HG02840 (cell line): ENCODE measurements around the gene ADGRL2.
"Not testable (repeated sequence)": the region's sequence is repeated elsewhere in the genome, so short reads cannot be mapped to it uniquely, and the experiment has no call there.

Experiments used
- ATAC-seq: cut with Tn5 transposase; IDR thresholded peaks from one replicate; pipeline ENCODE4 v1.9.1; 2021; ENCODE audit warnings: mild to moderate bottlenecking, moderate library complexity, moderate number of reproducible peaks; ENCODE audit not compliant: unreplicated experiment, low FRiP score

The ADGRL2 gene

DNA sequence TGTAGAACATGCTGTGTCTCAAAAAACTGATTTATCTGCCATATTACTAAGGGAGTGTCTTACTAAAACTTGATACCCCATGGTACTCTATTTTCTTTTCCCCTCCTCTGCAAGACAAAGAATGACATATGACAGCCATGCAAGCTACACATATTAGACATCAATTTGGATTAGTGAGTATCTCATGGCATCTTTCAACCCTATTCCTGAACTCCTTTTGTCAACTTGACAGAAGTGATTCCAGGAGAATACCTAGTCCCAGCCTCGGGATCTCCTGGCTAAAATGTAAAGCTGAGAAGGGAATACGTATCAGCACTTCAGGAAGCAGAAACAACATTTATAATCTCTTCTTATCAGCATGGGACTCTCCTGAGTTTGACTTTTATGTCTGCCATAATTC is 43.7 kb downstream of the ADGRL2 start:
- ATAC-seq = no peak

DNA sequence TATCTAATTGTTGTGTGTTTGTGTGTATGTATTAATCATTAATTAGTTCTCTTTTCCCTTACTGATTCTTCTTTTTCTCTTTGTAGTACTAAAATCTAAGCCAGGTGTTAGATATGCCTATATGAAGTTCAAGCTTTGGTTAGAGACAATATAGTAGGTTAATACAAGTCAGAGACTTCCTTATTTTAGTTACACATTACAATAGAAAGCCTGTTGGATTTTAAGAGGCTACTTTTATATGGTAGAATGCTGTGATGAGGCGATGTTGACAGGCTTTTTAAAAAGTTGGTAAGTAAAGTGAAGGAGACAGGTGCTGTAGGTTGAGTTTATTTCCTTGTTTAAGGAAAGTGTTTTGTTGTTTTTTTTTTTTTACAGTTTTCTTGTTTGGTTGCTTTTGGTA is 45.9 kb downstream of the ADGRL2 start:
- ATAC-seq = no peak

DNA sequence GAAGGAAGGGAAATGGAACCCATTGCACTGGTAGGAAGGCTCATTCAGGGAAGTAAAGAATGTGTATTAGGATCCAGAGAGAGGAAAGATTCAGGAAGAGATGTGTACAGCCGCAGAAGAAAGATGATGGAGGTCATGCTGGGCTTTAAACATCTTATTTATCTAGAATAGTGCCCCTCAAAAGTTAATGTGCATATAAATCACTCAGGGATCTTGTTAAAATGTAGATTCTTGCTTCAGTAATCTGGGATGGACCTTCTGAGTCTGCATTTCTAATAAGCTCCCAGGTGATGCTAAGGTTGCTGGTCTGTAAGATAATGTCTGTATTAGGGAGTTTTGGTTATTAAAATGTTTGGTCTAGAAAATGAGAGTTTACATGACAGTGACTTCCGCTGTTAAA is 46.3 kb downstream of the ADGRL2 start:
- no peak for ATAC-seq

DNA sequence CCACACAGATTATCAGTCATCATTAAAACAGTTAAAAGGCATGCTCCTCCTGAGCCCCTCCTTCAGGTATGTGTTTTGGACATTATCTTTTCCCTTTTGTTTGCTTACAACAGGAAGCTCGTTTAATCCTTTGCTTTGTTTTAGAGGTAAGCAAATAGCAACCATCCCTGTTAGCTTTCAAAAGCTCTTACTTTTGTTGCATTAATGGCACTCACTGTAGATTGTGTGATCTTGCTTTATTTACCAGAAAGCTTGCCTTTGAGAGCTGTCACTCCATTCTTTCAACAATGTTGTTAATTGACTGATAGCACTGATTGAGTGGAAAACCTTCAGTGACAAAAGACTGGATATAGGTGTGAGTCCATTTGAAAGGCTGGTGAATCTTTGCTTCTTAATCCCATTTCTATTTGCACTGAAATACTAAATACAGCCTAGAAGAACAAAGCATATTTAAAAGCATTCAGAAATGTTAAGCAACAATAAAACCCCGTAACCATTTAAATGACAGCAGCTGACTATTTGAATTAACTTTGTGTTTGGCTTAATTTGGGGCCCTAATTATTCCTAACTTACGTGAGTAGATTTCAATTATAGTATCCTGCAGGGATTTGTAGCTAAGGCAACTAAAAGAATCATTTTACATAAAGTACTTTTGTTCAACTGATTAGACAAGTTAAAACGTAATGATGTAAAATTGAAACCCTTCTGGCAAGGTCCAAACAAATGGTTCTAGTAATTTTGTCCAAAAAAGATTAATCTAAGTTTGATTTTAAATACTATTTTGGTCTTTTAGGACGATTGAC is 48.3 kb downstream of the ADGRL2 start:
- no peak for ATAC-seq

DNA sequence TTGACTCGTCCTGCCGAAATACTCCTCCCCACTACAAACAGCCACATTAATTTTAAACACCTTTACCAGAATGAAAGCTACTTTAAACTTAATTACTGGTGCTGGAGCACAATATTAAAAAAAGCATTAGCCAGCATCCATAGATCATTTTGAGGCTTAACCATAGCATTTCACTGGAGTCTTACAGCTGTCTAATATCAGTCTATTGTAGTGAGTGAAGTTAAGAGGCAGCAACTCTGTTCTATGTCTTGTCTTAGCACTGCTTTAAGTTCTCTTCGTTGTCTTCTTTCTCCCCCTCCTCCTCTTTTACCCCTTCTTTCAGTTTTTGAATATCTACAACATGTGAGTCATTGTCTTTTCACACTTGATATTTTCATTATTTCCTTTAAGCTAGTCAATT is 49.3 kb downstream of the ADGRL2 start:
- no peak for ATAC-seq

DNA sequence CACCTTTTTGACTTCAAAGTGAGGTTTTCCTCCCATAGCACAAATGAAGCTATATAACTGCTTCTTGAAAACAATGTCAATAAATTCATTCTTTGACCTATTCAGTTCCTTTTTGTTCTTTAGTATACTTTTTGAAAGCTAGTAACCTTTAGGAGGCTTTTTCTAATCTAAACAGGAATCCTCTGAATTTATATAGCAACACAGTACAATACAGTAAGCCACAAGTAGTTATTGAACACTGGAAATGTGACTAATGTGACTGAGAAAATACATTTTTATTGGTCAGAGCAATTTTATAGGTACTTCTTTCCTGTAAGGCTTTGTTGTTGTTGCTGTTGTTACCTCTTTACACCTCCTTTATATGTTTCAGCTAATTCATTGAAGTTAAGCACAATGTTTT is 49.8 kb downstream of the ADGRL2 start:
- no peak for ATAC-seq

DNA sequence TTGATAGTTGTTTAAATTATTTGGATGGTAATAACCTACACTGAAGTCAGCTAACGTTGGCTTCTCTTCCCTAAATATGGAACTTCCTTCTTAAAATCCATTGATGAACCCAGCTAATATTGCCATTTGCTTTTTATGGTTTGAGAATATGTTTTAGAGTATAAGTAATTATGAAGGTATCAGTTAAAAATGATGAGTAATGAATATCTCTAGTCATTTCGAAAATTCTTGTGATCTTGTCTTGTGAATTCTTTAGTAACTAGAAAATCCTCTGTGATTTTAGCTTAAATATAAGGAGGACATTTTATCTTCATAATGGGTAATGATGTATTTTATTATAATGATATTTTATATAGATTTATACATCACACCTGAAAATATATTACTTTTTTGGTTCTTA is 50.5 kb downstream of the ADGRL2 start:
- no peak for ATAC-seq

DNA sequence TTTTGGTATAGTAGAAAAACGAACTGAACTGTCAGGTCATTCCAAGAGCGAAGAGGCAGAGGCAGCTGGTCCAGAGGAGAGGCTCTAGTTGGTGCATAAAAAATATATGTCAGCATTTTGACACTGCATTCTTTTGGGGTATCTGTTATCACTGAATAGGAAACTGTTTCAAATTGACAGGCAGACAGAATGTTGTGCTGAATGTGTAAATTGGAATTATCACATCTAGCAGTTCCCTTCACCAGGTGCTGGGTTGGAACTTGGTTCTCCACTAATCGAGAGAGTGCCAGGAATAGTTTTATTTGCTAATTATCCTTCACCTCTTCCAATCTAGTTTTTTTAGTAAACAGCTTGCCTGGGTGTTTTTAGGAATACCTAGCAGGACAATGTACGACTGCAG is 52.2 kb downstream of the ADGRL2 start:
- ATAC-seq = no peak

DNA sequence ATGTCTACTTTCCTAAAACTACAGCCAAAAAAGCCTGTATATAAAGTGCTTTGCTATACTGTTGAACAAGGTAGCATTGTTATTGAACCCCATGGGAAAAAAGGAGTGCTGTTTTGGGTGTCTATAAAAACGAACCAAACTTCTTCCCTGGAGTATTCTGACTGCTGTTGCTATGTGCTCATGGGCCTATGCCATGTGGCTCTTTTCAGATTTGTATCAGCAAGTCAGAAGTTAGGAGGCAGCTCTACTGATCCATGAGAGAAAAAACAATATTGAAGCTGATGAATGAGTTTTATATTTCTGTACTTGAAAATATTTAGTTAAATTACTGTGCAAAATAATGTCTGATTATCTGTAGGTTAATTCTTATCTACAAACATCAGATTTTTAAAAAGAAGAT is 66.5 kb downstream of the ADGRL2 start:
- ATAC-seq = no peak

DNA sequence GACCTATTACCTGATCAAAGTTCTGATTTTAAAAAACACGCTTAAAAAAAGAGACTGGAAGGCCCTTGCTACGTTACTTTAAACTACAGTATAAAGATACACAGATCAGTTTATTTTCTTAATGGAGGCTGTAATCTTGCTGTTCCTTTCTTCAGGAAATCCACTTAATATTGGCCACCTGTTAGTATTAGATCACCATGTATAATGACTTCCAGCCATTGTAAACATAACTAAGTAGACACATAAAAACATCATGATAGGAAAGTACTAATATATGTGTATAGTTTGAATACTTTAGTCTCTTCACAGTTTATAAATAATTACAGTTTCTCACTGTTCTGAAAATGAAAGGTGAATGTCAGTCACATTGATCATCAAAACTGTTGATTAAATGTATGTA is 68.6 kb downstream of the ADGRL2 start:
- no peak for ATAC-seq

DNA sequence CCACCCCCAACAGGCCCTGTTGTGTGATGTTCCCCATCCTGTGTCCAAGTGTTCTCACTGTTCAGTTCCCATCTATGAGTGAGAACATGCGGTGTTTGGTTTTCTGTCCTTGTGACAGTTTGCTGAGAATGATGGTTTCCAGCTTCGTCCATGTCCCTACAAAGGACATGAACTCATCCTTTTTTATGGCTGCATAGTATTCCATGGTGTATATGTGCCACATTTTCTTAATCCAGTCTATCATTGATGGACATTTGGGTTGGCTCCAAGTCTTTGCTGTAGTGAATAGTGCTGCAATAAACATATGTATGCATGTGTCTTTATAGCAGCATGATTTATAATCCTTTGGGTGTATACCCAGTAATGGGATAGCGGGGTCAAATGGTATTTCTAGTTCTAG is 70.4 kb downstream of the ADGRL2 start:
- ATAC-seq = not testable (repeated sequence)

DNA sequence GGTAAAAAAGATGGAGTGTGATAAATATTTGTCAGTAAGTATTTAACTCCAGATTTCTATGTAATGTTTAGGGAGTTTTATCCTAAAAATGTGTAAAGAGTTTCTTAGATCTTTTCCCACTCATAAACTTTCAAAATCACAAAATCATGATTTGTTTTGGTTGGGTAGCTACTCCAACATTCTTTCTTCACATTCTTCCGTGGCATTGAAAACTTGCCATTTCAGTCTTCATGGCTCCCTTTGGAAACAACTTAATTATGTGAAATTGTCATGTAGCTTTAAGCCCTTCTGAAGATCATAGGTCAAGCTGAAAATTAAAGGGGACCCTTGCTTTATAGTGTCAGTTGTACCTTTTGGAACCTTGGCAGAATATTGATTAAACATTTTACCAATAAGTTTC is 73.2 kb downstream of the ADGRL2 start:
- no peak for ATAC-seq

DNA sequence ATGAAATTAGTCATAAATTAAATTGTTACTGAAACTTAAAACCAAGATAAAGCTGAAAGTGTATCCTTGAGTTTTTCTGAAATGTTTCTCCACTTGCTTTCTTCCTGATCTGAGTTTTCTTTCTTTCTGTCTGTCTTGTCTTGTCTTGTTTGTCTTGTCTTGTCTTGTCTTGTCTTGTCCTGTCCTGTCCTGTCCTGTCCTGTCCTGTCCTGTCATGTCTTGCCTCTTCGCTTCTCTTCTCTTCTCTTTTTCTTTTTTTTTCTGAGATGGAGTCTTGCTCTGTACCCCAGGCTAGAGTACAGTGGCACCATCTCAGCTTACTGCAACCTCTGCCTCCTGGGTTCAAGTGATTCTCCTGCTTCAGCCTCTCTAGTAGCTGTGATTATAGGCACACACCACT is 73.7 kb downstream of the ADGRL2 start:
- ATAC-seq = no peak

DNA sequence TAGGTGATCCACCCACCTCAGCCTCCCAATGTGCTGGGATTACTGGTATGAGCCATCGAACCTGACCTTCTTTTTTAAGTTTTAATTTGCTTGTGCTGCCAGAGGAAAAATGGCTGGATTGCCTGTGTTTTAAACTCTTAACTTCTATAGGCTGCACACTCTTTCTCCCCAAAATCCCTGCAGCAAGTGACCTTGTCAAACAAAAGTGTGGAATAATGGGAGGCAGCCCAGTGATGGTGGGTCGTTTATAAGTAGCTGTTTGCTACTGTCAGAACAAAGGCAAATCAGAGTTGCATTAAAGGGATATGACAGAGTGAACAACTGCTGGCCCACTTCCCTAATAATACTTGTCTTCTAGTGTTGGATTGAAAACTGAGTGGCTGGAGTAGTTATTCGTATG is 74.2 kb downstream of the ADGRL2 start:
- ATAC-seq = no peak

DNA sequence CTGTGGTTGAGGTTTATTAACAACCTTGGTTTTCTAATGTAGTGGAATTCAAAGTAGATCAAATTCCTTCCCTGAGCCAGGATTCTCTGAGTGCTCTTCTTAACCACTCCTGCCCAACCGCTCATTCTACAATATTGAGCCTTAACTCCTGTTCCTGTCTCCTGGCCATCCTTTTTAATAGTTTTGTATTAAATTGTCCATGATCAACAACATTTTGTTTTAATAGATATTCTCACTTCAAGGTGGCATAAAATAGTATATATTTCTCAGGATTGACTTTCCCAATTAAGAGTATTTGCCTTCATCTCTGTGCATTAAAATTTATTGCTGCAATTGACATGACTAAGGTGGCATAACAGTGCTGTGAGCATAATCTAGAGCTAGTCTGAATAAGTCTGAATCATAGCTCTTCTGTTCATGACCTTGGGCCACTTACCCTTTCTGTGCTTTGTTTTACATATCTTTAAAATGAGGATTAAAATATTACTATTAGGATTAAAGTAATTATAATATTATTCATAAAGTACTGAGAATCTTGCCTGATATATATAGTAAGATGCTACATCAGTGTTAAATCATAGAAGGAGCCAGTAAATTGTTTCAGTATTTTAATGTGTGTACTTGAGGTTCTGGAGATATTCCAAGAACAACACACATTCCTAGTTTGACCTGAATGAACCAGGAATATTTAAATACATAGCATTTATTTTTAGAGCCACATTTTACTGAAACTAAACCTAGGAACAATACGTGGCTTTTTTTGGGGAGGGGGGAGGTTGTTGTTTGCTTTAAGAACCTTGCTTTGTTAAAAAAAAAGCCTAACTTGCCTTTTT is 76.4 kb downstream of the ADGRL2 start:
- ATAC-seq = no peak

DNA sequence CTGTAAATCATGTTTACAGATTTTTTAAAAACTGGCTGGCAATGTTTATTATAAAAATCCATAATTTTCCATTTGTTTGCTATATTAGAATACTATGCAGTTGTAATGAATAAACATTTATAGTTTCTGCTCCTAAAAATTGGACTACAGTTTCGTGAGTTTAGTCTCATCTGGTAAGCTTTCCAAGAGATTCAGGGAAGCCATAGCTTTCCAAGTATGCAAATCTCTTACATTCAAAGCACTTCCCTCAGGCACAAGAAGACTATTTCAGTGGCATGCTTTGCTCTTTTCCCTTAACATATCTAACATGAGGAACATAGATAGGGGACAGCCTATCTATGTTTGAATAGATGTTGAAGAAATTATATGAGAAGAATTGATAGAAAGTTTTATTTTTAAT is 77.2 kb downstream of the ADGRL2 start:
- ATAC-seq = no peak

DNA sequence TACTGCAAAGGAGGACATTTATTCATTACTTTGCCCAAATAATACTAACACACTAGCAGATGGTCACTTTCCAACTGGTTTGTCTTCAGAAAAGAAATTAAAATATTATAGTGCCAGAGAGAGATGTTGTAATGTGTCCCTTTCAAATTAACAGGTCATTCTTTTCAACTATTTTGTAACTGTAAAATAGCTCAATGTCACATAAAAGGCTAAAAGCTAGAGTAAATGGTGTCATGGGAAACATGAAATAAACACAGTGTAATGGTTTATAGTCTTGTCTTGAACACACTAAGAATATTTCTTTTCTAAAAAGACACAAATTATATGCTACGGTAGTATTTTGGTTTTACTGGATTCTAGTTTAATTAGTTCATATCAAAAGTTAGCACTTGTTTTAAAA is 77.8 kb downstream of the ADGRL2 start:
- no peak for ATAC-seq

DNA sequence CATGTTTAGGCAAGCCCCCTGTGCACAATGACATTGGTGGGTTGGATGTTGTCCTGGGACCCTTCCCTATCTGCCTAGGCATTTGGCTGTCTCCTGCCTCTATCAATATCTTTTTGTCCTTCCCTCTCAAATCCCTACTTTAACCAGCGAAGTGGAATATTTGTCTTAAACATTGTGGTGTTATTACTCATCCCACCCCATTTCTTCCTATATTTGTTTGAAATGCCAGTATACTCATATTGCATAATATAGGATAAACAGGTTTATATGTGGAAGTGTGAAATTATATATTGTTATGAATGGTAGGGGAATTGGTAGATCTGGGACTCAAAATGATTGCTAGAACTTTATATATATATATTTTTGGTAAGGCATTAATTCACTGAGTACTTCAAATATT is 80.0 kb downstream of the ADGRL2 start:
- ATAC-seq = no peak

DNA sequence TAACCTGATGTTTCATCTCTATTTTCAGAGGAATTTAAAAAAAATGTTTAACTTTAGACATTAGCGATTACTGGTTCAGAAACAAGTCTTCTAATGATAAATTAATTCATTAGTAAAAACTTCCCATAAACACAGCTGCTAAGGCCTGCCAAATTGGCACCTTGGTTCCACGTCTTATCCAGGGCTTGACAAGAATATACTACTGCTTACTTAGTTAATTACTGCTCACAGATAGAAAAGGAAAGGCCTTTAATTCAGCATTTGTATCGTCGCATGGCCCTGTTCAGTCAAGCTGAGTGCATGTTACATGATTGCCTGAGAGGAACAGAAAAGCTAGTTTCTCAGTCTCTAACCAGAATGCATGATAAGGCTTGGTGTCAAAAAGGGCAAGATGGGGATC is 84.6 kb downstream of the ADGRL2 start:
- ATAC-seq = no peak

DNA sequence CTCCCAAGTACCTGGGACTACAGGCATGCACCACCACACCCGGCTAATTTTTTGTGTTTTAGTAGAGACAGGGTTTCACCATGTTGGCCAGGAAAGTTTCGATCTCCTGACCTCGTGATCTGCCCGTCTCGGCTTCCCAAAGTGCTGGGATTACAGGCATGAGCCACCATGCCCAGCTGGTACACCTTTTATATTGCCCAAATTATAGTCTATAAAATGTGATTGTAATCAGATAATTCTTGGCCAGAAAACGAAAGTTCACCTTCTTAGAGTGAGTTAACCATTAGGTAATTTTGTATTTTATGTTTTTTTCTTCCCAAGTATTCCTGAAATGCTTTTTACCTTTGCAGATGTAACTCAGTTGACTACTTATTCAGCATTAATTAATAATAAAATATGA is 85.6 kb downstream of the ADGRL2 start:
- ATAC-seq = not testable (repeated sequence)

DNA sequence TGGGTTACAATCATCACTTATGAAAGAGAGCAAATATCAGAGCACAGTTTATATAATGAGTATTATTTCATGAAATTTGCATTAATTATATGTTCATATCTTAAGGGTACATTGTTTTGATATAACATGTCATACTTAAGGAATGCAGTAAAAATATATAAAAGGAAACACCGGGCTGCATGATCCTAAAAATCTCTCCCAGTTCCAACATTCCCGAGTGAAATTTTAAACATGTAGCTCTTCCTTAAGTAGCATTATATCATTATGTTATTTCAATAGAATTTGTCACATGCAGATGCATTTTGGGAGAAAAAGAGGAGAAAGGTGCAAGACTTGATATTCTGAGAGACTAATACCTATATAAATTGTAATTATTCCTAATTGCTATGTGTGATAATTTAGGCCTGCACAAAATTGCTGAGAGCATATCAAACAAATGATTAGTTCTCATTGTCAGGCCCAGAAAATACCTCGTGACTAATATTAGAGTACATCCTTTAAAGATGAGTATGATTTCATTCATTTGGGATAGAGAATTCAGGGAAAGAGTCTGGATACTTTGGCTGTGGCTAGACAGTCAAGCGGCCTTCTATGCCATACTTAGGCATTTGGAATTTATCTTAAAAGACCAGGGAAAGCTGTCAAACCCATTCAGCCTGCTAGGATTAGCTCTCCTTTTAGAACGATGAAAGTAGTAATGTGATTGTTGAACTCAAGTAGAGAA is 86.8 kb downstream of the ADGRL2 start:
- ATAC-seq = no peak
